PC-3 (cell line): ENCODE measurements around the gene FBXW7. TPM values are rescaled to one million over a fixed set of nuclear protein-coding genes. Genes with fewer than 3 reads are reported as not detected.

Experiments used
- ATAC-seq: fragments of 200-7000 bp; cut with Tn5 transposase; 2 replicates; pipeline ENCODE4 v1.9.1; 2020; ENCODE audit warnings: mild to moderate bottlenecking, moderate library complexity
- BruUV-seq: library from RNA; stranded (reverse); fragments of 400-500 nt; replicated peaks from 2 replicates; lab custom pipeline; 2021; lab: Mats Ljungman, UMichigan
- CTCF ChIA-PET: fragments of 300-600 bp; sonication (Branson Sonifier 250); formaldehyde crosslinking; loops from one replicate; lab custom pipeline; 2022; ENCODE audit warnings: antibody characterized with exemption; lab: Charles Lee
- POLR2A ChIA-PET: fragments of 300-600 bp; sonication (Branson Sonifier 250); formaldehyde crosslinking; loops from one replicate; lab custom pipeline; 2022; ENCODE audit warnings: antibody characterized with exemption; ENCODE audit not compliant: unreplicated experiment; lab: Charles Lee
- DNase-seq: peaks from one replicate; pipeline ENCODE4 v3.0.0-alpha.2; 2015
- H2AFZ ChIP-seq: fragments of 300-600 bp; sonication (generic); 2 replicates; pipeline ENCODE4 v1.6.0; 2016; ENCODE audit warnings: antibody characterized with exemption, low read length
- H3F3A ChIP-seq: fragments of 300-600 bp; sonication (generic); one replicate; pipeline ENCODE4 v1.6.0; 2017; ENCODE audit warnings: antibody characterized with exemption, low read length, control low read depth, mild to moderate bottlenecking; ENCODE audit not compliant: unreplicated experiment
- H3K27ac ChIP-seq: fragments of 300-600 bp; sonication (generic); 2 replicates; pipeline ENCODE4 v1.5.1; 2016; ENCODE audit warnings: mild to moderate bottlenecking, low read length
- H3K27me3 ChIP-seq: fragments of 300-600 bp; sonication (generic); 2 replicates; pipeline ENCODE4 v1.6.1; 2016; ENCODE audit warnings: low read length, mixed read lengths
- H3K36me3 ChIP-seq: fragments of 300-600 bp; sonication (generic); 2 replicates; pipeline ENCODE4 v1.6.1; 2016; ENCODE audit warnings: low read depth, mixed run types, low read length, mixed read lengths
- H3K4me1 ChIP-seq: fragments of 300-600 bp; sonication (generic); 2 replicates; pipeline ENCODE4 v1.5.1; 2016; ENCODE audit warnings: low read length; ENCODE audit not compliant: insufficient read depth
- H3K4me2 ChIP-seq: fragments of 300-600 bp; sonication (generic); 2 replicates; pipeline ENCODE4 v1.6.0; 2016; ENCODE audit warnings: low read length
- H3K4me3 ChIP-seq: fragments of 300-600 bp; sonication (generic); 2 replicates; pipeline ENCODE4 v1.5.1; 2016; ENCODE audit warnings: mild to moderate bottlenecking, low read length, mixed read lengths
- H3K79me2 ChIP-seq: fragments of 300-600 bp; sonication (generic); 2 replicates; pipeline ENCODE4 v1.6.1; 2017; ENCODE audit warnings: low read length, mixed read lengths
- H3K9ac ChIP-seq: fragments of 300-600 bp; sonication (generic); 2 replicates; pipeline ENCODE4 v1.6.0; 2016; ENCODE audit warnings: mild to moderate bottlenecking, low read length
- H3K9me2 ChIP-seq: fragments of 300-600 bp; sonication (generic); replicated peaks from 2 replicates; pipeline ENCODE4 v1.6.1; 2016; ENCODE audit warnings: mixed run types, low read length, mixed read lengths
- H3K9me3 ChIP-seq: fragments of 300-600 bp; sonication (generic); 2 replicates; pipeline ENCODE4 v1.6.1; 2016; ENCODE audit warnings: low read length, mixed read lengths
- H4K20me1 ChIP-seq: fragments of 300-600 bp; sonication (generic); 2 replicates; pipeline ENCODE4 v1.6.1; 2016; ENCODE audit warnings: low read length, mixed read lengths
- CTCF ChIP-seq: fragments of 300-600 bp; sonication (generic); conservative IDR thresholded peaks from 2 replicates; pipeline ENCODE4 v1.5.1; 2017; ENCODE audit warnings: antibody characterized with exemption, low read depth, mild to moderate bottlenecking, low read length
- EZH2 ChIP-seq: fragments of 300-600 bp; sonication (generic); IDR thresholded peaks from one replicate; pipeline ENCODE4 v1.6.1; 2017; ENCODE audit warnings: antibody characterized with exemption, mild to moderate bottlenecking, low read length; ENCODE audit not compliant: unreplicated experiment
- EZH2phosphoT487 ChIP-seq: fragments of 300-600 bp; sonication (generic); IDR thresholded peaks from 2 replicates; pipeline ENCODE4 v1.6.1; 2018; ENCODE audit warnings: mild to moderate bottlenecking, antibody characterized with exemption, low read length, borderline replicate concordance
- intact Hi-C: fragments of 100-400 bp; cut with micrococcal nuclease; formaldehyde crosslinking; loops from 2 replicates; pipeline ENCODE4 v1.9.0; 2023
- total RNA-seq: library from RNA; depleted of rRNA; stranded (reverse); fragments of >200 nt; gene quantifications from 2 replicates; pipeline ENCODE4 v1.2.3, GENCODE V29; 2014

FBXW7 gene
- total RNA-seq, 1 experiment from 2014 or later, result 24.3 TPM

GRCh38 chr4:152482211-152482610, 53.7 kb downstream of the FBXW7 start:
- no peak overlapping the region for H2AFZ ChIP-seq
- intact Hi-C loops, result no loop called here
- no peaks in the 10 kb centered on the region for H3K36me3 ChIP-seq
- no peaks in the 10 kb centered on the region for H3K9me3 ChIP-seq
- peaks cover 75% of the 10 kb centered on the region for H3K79me2 ChIP-seq
- peak overlapping the region; percentile 36 for H3K4me2 ChIP-seq
- H4K20me1 ChIP-seq, result peaks cover 4% of the 10 kb centered on the region; the same call in 1 of the 2 replicates
- peak overlapping the region; percentile 70 for H3K27ac ChIP-seq
- H3K9ac ChIP-seq, result no peak overlapping the region
- BruUV-seq, result no TSS peak
- H3K4me1 ChIP-seq, result peaks cover 37% of the 10 kb centered on the region
- H3K27me3 ChIP-seq, result no peaks in the 10 kb centered on the region
- H3K9me2 ChIP-seq, result no peaks in the 10 kb centered on the region
- CTCF ChIA-PET, result no interaction called here
- H3K4me3 ChIP-seq, result no peak overlapping the region
- TF ChIP-seq EZH2, result no peak
- no peak for TF ChIP-seq EZH2phosphoT487
- POLR2A ChIA-PET, result no interaction called here
- DNase-seq (peak; percentile 63), ATAC-seq (peak; percentile 59)
- no peaks in the 10 kb centered on the region for H3F3A ChIP-seq

- H2AFZ ChIP-seq, result no peak overlapping the region
- ChIA-PET CTCF (no interaction called here), POLR2A (no interaction called here)
- peaks cover 24% of the 10 kb centered on the region for H3K4me1 ChIP-seq
- ATAC-seq (no peak), DNase-seq (no peak)
- no TSS peak for BruUV-seq
- H3K9me2 ChIP-seq, result no peaks in the 10 kb centered on the region
- H3K79me2 ChIP-seq, result peaks cover 71% of the 10 kb centered on the region
- H3K4me3 ChIP-seq, result no peak overlapping the region
- peaks cover 4% of the 10 kb centered on the region; the same call in 1 of the 2 replicates for H4K20me1 ChIP-seq
- H3K4me2 ChIP-seq, result no peak overlapping the region
- no peaks in the 10 kb centered on the region for H3K27me3 ChIP-seq
- H3K27ac ChIP-seq, result no peak overlapping the region
- no peaks in the 10 kb centered on the region for H3F3A ChIP-seq
- intact Hi-C loops, result no loop called here
- TF ChIP-seq EZH2phosphoT487 (no peak), EZH2 (no peak), CTCF (no peak)
- H3K9ac ChIP-seq, result no peak overlapping the region
- no peaks in the 10 kb centered on the region for H3K36me3 ChIP-seq
- no peaks in the 10 kb centered on the region for H3K9me3 ChIP-seq
Observed at GRCh38 chr4:152480901-152481300, 55.0 kb downstream of the FBXW7 start.

- H3K4me1 ChIP-seq, result peaks cover 21% of the 10 kb centered on the region
- ChIA-PET CTCF (no interaction called here), POLR2A (no interaction called here)
- no TSS peak for BruUV-seq
- no peaks in the 10 kb centered on the region for H3K36me3 ChIP-seq
- H3K9me3 ChIP-seq, result no peaks in the 10 kb centered on the region
- H4K20me1 ChIP-seq, result peaks cover 4% of the 10 kb centered on the region; the same call in 1 of the 2 replicates
- H3K79me2 ChIP-seq, result peaks cover 74% of the 10 kb centered on the region
- no peak for TF ChIP-seq CTCF
- no peak for TF ChIP-seq EZH2
- no peak for TF ChIP-seq EZH2phosphoT487
- H3K4me3 ChIP-seq, result no peak overlapping the region
- intact Hi-C loops, result no loop called here
- H3K27ac ChIP-seq, result no peak overlapping the region
- H3K9me2 ChIP-seq, result no peaks in the 10 kb centered on the region
- H2AFZ ChIP-seq, result no peak overlapping the region
- no peak overlapping the region for H3K9ac ChIP-seq
- no peaks in the 10 kb centered on the region for H3F3A ChIP-seq
- H3K4me2 ChIP-seq, result no peak overlapping the region
- DNase-seq, result no peak
- H3K27me3 ChIP-seq, result no peaks in the 10 kb centered on the region
- ATAC-seq, result no peak
Observed at GRCh38 chr4:152480326-152480725, 55.6 kb downstream of the FBXW7 start.
